ENCODE results near the gene SLC9A5.

The SLC9A5 gene

DNA sequence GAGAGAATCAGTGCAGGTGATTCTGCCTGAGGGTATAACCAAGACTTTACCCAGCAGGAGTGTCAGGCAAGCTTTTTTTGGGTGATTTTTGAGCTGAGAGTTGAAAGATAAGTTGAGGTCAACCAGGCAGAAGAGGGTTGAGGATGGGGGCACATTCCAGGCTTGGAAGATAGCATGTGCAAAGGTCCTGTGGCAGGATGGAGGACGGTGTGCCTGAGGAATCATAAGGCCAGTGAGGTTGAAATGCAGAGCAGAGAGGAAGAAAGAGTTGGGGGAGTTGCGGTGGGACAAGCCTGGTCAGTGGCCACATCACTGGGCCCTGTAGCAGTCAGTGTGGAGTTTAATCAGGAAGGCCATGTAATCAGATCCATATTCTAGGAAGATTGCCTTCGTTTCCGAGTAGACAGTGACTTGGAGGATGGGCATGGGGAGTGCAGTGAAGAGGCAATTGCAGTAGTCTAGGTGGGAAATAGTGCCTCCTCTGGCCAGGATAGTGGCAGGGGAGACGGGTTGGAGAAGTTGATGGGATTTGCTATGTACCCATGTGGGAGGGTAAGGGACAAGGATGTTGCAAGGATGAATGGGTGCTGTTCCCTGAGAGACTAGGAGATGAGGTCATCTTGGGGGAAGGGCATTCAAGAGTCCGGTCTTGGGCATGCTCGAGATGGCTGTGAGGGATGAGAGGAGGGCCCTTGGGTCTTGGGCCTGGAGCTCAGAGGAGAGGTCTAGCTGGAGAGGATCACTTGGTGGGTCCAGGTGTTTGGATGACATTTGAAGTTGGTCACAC is 34.5 kb downstream of the SLC9A5 start:
- DNase-seq: peak; percentile 62

DNA sequence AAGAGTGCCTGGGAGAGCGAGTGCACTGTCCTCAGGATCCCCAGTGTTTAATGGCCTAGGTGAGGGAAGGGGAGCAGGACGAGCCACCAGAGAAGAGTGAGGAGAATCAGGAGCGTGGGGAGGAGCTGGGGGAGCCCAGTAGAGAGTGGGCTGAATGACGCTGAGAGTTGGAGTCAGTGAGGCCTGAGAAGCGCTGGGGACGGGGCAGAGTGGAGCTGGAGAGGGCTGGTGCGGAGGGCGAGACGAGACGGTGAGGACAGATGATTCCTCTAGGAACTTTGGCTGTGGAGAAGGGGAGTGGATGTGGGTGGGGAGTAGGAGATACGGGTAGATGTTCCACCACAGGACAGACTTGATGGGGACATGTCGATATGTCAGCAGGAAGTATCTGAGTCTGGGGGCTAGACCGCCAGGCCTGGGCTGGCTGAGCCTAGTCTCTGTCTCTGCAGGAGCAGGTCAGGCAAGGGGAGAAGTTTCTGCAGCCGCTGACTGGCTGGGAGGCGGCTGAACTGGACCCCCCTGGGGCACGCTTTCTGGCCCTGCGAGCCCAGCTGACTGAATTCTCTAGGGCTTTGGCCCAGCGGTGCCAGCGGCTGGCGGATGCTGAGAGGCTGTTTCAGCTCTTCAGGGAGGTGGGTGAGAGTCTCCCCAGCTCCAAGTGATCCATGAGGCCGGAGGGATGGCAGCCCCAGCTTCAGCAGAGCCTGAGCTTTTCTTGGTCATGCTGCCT is 35.2 kb downstream of the SLC9A5 start:
- DNase-seq: no peak

DNA sequence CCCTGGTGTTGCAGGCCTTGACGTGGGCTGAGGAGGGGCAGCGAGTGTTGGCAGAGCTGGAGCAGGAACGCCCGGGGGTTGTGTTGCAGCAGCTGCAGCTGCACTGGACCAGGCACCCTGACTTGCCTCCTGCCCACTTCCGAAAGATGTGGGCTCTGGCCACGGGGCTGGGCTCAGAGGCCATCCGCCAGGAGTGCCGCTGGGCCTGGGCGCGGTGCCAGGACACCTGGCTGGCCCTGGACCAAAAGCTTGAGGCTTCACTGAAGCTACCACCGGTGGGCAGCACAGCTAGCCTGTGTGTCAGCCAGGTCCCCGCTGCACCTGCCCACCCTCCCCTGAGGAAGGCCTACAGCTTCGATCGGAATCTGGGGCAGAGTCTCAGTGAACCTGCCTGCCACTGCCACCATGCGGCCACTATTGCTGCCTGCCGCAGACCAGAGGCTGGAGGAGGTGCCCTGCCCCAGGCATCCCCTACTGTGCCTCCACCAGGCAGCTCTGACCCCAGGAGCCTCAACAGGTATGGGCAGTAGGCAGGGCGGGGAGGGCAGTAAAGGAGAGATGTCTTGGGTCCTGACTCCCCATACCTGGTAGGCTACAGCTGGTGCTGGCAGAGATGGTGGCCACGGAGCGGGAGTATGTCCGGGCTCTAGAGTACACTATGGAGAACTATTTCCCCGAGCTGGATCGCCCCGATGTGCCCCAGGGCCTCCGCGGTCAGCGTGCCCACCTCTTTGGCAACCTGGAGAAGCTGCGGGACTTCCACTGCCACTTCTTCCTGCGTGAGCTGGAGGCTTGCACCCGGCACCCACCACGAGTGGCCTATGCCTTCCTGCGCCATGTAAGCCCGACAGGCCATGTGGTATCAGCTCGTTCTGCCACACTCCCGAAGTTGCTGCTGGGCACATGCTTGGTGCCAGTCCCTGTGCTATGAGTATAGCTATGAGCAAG is 36.2 kb downstream of the SLC9A5 start:
- no peak for DNase-seq

DNA sequence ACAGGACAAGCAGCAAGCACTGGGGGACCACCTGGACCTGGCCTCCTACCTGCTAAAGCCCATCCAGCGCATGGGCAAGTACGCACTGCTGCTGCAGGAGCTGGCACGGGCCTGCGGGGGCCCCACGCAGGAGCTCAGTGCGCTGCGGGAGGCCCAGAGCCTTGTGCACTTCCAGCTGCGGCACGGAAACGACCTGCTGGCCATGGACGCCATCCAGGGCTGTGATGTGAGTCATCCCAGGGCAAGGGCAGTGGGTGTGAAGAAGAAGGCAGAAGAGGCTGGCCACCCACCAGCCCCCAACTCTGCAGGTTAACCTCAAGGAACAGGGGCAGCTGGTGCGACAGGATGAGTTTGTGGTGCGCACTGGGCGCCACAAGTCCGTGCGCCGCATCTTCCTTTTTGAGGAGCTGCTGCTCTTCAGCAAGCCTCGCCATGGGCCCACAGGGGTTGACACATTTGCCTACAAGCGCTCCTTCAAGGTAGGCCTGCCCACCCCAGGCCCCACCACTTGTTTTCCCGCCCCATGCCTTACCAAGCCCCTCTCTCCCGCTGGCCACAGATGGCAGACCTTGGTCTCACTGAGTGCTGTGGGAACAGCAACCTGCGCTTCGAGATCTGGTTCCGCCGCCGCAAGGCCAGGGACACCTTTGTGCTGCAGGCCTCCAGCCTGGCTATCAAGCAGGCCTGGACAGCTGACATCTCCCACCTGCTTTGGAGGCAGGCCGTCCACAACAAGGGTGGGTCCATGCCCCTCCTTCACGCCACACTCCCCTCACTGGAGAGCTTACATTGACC is 37.9 kb downstream of the SLC9A5 start:
- DNase-seq: no peak

DNA sequence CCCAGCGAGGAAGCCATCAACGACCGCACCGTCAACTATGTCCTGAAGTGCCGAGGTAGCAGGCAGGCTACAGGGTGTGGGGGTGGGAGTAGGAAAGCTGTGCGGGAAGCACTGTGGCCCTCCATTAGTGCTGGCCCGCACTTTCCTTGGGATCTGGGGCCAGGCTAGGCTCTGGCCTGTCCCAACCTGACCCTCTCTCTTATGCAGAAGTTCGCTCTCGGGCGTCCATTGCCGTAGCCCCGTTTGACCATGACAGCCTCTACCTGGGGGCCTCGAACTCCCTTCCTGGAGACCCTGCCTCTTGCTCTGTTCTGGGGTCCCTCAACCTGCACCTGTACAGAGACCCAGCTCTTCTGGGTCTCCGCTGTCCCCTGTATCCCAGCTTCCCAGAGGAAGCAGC is 39.2 kb downstream of the SLC9A5 start:
- no peak for DNase-seq

DNA sequence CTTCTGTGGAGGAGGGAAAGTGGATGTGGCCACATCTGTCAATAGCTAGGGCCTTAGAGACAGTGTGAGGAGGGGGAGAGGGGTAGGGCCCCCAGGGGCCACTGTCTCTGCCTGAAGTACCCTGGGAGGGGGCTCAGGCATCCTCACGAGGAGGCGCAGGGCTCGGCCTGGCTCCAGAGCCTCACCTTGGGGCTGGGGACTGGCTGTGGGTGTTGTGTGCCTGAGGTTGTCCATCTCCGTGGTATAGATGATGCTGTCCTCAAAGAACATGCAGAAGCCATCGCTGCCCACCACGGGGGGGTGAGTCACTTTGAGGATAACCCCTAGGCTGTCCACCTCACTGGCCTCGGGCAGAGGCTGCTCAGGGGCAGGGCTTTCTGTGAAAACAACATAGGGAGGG is 42.7 kb downstream of the SLC9A5 start:
- no peak for DNase-seq

DNA sequence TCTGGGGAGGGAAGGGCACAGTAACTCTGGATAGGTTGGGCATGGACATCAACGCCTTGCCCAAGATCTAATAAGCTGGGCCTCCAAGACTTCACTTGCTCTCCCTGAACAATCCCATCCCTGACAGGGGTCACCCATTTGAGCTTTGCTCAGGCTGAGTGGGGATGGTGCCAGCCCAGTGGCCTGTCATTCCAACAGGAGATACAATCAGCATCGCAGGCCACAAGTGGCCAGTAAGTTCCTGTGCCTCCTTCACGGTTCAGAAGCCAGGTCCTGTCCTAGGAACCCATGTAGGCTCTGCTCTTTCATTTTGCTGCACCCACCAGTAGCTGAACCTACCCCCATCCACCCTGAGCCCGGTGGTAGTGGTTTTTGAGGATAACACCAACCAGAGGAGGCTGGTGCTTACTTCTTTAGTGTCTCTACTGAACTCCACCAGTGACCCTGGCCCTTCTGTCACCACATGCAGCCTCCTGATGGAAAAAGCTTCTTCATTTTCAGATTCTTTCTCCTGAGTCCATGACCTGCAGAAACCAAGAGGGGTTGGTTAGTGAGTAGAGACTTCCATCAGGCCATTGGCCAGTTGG is 45.5 kb downstream of the SLC9A5 start:
- no peak for DNase-seq

DNA sequence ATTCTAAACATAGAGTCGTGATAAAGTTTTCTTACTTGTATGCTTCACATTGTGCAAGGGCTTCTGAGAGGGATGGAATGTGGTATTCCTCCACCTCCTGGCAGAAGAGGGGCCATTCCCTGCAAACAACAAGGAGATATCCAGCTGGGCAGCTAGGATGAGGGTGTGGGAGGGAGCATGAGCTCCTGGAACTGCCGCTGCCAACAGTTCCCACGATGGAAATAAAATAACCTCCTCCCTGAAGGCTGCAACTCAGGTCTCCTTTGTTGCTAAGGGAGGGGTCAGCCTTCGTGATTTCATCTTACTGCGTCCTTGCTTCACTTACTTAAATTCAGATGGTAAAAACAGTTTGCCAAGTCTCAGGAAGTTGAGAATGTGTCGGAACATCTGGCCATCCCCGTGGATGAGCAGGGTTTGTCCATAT is 46.2 kb downstream of the SLC9A5 start:
- DNase-seq: no peak

DNA sequence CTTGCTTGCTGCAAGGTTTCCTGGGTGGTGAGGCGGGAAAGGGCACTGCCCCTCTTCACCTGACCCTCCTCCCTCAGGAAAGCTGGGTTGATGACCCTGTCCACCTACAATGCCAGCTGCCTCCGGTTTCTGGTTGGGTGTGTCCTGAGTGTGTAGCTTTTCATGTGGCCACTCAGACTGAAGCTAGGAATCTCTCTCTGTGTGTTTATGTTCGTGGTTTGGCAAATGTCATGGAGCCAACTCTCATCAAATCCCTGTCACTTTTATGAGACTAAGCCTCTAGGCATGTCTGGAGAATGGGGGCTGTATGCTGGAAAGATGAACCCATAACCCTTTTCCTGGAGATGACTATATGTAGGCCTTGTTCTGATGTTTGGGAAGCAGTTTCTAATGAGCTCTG is 47.6 kb downstream of the SLC9A5 start:
- no peak for DNase-seq

DNA sequence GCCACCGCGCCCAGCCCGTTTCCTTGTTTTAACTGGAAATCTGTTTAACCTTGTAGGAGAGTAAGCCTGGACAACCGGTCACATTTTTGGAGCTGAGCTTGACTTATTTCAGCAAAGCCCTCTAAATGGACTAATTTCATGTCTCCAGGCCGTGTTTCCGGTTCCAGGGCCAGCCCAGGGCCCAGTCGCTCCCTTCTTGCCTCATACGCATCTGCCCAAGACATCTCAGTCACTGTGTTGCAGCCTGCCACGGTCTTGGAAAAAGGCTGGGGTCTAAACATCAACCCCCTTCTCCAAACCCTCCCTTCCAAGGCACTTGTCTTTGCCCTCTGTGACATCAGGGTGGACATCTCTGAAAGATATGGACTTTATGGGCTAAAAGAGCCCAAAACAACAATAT is 49.5 kb downstream of the SLC9A5 start:
- no peak for DNase-seq

DNA sequence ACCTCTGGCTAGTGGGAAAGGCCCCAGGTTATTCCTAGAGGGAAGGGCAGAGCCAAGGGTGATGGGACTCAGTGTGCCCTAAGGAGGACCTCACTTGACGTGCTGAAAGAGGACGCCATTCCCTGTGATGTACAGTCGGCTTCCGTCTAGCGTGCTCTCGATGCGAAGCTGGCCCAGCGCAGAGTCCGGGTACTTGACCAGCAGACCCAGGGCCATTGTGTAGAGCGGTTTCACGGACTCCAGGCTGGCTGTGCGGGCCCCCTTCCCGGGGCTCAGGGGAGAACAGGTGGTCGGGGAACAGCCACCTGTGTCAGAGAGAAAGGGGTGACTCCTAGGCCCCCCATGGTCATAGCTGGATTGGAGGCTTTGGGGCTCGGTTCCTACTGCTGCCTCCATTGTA is 50.5 kb downstream of the SLC9A5 start:
- DNase-seq: no peak

DNA sequence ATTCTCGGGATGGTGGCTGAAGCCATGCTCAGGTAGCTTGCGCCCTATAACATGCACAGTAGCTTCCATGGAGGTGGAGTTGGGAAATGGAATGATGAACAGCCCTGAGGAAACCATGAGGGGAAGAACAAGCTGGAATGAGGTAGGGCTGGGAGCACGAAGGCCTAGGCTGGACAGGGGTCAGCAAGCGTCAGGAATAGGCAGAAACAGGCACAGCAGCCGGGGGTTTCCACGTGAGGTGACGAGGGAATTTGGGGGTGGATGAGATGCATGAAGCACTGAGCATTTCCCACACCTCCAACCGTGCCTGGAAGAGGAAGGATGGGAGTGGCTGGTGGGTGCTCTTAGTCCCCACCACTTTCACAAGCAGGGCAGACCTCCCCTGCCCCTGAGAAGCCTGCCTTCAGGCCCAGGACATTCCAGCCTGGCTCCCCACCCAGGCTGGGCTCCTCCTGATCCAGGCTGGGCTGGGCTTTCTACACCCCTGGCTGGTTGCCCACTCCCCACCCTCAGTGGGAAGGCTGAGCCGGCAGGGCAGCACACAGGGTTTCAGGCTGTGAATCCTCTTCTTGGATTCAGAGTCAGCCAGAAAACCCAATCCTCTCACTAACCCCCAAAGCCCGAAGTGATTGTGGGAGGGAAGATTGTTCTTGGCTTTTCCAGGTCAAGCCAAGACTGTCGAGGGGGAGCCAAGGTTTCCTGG is 52.5 kb downstream of the SLC9A5 start:
- DNase-seq: no peak

DNA sequence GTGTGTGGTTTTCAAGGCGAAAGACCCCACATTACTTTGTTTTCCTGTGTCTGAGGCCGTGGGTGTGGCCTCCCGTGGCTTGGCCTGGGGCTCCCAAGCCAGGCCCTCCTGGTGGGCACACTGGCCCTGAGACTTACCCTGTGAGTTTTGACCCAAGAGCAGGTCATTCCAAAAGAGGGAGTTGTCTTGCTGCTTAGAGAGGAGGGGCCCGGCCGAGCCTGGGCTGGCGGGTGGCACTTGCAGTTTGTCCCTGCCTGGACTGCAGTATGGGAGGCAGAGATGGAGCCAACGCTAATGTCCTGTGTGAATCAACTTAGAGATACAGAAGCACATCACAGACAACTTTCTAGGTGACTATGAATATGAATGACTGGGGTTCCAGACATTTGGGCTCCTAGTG is 53.3 kb downstream of the SLC9A5 start:
- no peak for DNase-seq

DNA sequence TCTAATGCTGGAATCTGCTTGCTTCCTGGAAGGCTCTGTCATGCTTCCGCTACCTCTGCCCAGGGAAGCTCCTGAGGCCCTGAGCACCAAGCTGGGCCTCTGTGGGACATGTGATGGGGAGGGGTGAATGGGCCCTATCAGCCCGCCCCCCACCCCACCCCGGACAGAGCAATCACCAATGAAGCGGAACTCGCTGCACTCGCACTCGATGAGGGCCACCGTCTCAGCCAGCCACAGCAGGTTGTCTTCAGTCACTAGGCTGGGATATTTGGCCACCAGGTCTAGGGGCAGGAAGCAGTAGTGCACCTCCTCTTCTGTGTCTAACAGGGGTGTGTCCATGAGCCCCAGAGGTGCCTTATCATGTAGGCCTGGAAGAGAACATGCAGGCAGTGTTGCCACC is 54.2 kb downstream of the SLC9A5 start:
- no peak for DNase-seq

DNA sequence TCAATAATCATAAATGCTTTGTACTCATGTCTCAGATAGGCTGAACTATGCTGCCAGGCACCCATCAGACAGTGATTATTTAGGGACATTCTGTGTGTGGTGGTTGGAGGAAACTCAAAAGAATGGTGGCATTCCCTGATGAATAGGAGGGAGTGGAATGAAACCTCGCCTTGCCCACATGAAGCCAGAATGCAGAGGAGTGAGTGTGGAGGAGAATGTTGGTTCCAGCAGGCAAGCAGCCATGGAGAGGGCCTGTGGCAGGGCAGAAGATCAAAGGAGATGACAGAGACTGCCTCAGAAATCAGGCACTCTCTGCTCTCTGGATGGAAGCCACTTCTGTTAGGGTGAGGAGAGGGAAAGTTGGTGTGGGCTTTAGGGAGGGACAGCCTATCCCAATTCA is 55.2 kb downstream of the SLC9A5 start:
- no peak for DNase-seq

DNA sequence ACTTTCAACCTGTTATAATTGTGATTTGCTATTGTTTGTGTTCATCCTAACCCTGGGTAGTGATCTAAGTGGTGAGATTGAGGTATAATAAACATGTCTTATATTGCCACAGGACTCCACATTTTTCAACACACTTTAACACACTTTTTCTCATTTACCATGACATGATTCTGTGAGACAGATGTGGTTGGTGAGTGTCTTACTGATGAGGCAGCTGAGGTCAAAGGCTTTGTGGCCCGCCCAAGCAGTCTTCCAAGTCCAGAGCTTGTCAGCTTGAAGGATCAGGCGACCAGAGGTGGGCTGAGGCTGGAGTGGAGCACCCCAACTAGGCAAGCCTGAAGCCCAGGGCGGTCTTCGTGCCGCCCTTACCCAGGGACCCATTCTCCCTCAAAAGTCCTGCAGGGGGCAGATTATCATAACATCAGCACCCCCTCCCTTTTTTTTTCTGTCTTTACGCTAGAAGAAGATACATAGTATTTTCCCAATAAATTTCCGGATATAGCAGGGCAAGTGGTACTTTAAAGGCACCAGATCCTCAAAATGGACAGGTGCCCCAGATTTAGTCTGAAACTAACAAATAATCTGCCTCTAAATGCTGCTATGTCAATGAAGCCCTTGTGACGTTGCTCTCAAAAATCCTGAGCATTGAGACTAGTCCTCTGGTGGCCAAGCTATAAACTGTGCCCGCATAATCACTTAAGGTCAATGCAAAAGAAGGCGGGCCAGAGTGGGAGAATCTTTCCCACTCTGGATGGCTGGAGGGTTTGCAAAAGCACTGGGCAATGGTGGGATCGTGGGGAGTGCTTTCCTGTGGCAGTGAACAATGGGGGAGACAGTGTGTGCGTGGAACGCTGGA is 56.7 kb downstream of the SLC9A5 start:
- DNase-seq: no peak

DNA sequence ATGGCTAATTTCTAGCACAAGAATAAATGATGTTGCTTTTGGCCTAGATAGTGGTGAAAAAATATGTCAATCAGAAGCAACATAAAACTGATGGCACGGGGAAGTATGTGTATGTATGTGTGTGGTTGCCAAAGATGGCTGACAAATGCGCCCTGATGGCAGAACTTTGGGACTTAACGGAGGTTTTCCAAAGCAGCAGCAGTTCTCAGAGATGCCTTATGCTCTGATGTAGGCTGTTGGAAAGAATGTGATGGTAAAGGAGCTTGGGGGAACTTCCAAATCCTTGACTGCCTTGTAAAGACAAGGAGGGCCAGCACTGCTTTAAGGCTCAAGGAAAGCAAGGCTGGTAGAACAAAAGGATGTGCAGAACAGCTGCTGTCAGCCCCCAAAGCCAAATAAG is 61.8 kb downstream of the SLC9A5 start:
- DNase-seq: no peak

DNA sequence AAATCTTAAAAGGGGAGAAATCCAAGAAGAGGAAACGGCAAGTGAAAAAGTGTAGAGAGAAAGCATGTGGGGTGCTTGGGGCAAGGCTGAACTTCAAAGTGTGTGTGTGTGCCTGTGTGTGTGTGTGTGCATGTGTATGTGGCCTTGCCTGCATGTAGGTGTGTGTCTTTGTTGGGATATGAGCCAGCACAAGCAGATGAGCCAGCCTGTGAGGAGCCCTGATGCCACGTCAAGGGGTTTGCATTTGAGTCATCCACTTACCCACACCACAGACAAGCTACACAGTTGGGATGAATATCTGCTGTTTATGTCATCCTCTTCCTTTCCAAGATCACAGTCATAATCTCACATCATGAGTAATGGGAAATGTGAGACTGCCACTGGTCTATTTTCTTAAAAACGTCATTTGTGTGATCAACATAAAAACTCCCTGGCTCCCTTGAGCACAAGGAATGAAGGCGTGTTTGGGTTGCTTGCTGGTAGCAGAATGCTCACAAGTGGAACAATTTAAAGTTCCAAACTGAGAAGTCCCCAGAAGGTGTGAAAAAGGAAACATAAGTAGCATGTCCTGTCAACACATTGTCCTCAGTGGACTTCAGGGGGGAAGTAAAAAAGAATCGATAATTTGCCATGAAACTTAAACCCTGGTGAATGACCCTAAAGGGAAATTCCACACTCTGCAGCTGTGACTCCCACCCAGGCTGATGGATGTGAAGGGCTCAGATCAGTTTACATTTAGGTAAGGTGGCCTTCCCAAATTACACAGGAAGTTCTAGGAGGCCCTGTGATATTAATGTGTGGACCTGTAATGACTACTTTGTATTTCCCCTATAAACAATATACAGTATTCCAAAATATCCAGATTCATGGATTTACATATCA is 63.1 kb downstream of the SLC9A5 start:
- DNase-seq: peak; percentile 41

DNA sequence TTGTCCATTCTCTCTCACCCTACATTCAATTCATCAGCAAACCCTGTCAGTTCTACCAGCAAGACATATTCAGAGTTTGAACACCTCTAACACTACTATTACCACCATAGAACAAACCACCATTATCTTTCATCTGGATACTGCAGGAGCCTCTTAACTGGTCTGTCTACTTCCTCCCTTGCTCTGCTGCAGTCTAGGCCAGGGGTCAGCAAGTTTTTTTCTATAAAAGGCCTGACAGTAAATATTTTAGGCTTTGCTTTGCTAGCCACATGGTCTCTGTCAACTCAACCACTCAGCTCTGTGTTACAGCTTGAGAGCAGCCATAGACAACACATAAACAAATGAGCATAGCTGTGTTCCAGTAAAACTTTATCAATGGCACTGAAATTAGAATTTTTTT is 63.9 kb downstream of the SLC9A5 start:
- no peak for DNase-seq

Data from inflammatory macrophage treated with lipopolysaccharide for 4 hours (primary cell).